Measurements from ENCODE around the gene CARD16.
"Not testable (repeated sequence)": the region's sequence is repeated elsewhere in the genome, so short reads cannot be mapped to it uniquely, and the experiment has no call there.

Gene CARD16

GRCh38 chr11:105044557-105045524 lies at the start of gene CARD16:
Gene CARD16, minus strand, starts transcription at chr11:105045335. Its CDS starts 38 bp downstream, at chr11:105045297.
- TF ChIP-seq CTCF (IDR thresholded peaks at IDR 0.05): not testable (repeated sequence)

- TF ChIP-seq CTCF (IDR thresholded peaks at IDR 0.05): no peak
These were observed 47.4 kb upstream of the CARD16 start for GRCh38 chr11:105092256-105093239.

- no peak for TF ChIP-seq CTCF (IDR thresholded peaks at IDR 0.05)
These were observed 36.4 kb upstream of the CARD16 start for GRCh38 chr11:105081412-105082150.

- TF ChIP-seq CTCF (IDR thresholded peaks at IDR 0.05): no peak
These were observed 33.1 kb upstream of the CARD16 start for GRCh38 chr11:105078283-105078682.

GRCh38 chr11:105074166-105074530 lies 29.0 kb upstream of the CARD16 start:
- no peak for TF ChIP-seq CTCF (IDR thresholded peaks at IDR 0.05)

GRCh38 chr11:105073456-105074165 lies 28.5 kb upstream of the CARD16 start:
- TF ChIP-seq CTCF (IDR thresholded peaks at IDR 0.05): no peak
